PFSK-1 (cell line): ENCODE measurements around the gene WSCD2.

Source experiments
- POLR2AphosphoS5 ChIP-seq: IDR thresholded peaks from 2 replicates; pipeline ENCODE4 v1.6.1; 2012; ENCODE audit warnings: low read depth, mild to moderate bottlenecking, control low read depth, low read length, moderate library complexity
- TAF1 ChIP-seq: IDR thresholded peaks from 2 replicates; pipeline ENCODE4 v1.6.1; 2012; ENCODE audit warnings: low read length, control low read depth, borderline replicate concordance; ENCODE audit not compliant: insufficient read depth
- TF ChIP-seq, protein P1 (sequence below), 2 experiments: IDR thresholded peaks; 2 replicates each; pipeline versions ENCODE4 v1.6.1 to v1.8.0; 2011 to 2012; ENCODE audit warnings: low read depth in 2 of 2, low read length in 2 of 2, control low read depth in 1 of 2, inconsistent platforms in 1 of 2, mild to moderate bottlenecking in 1 of 2, moderate library complexity in 1 of 2; ENCODE audit not compliant: insufficient read depth in 1 of 2

GRCh38 chr12:108174641-108175040 lies 45.6 kb downstream of the WSCD2 start:
- no peak for TF ChIP-seq TAF1
- TF ChIP-seq, protein P1, sequence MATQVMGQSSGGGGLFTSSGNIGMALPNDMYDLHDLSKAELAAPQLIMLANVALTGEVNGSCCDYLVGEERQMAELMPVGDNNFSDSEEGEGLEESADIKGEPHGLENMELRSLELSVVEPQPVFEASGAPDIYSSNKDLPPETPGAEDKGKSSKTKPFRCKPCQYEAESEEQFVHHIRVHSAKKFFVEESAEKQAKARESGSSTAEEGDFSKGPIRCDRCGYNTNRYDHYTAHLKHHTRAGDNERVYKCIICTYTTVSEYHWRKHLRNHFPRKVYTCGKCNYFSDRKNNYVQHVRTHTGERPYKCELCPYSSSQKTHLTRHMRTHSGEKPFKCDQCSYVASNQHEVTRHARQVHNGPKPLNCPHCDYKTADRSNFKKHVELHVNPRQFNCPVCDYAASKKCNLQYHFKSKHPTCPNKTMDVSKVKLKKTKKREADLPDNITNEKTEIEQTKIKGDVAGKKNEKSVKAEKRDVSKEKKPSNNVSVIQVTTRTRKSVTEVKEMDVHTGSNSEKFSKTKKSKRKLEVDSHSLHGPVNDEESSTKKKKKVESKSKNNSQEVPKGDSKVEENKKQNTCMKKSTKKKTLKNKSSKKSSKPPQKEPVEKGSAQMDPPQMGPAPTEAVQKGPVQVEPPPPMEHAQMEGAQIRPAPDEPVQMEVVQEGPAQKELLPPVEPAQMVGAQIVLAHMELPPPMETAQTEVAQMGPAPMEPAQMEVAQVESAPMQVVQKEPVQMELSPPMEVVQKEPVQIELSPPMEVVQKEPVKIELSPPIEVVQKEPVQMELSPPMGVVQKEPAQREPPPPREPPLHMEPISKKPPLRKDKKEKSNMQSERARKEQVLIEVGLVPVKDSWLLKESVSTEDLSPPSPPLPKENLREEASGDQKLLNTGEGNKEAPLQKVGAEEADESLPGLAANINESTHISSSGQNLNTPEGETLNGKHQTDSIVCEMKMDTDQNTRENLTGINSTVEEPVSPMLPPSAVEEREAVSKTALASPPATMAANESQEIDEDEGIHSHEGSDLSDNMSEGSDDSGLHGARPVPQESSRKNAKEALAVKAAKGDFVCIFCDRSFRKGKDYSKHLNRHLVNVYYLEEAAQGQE (IDR thresholded peaks at IDR 0.05; ENCODE audit: insufficient read depth in 1 of 2, low read depth in 2 of 2, low read length in 2 of 2), result no peak
- TF ChIP-seq POLR2AphosphoS5, result no peak
